Activated naive CD4-positive, alpha-beta T cell treated with anti-CD3 and anti-CD28 coated beads for 36 hours (primary cell): ENCODE results near the gene WDR62. TPM values are rescaled to one million over a fixed set of nuclear protein-coding genes. Genes with fewer than 3 reads are reported as not detected.
"Not testable (repeated sequence)": the region's sequence is repeated elsewhere in the genome, so short reads cannot be mapped to it uniquely, and the experiment has no call there.

Experiments used
- CTCF ChIA-PET: fragments of 350-600 bp; sonication (Branson Sonifier 250); formaldehyde crosslinking; loops from one replicate; lab custom pipeline; 2021; ENCODE audit warnings: antibody characterized with exemption; lab: Charles Lee
- DNase-seq: peaks from one replicate; pipeline ENCODE4 v3.0.0-alpha.2; 2020
- H3K27ac Mint-ChIP-seq: one replicate; pipeline ENCODE4 v1.8.0; 2021; ENCODE audit warnings: mild to moderate bottlenecking, mixed read lengths
- H3K27me3 Mint-ChIP-seq: one replicate; pipeline ENCODE4 v1.8.0; 2021; ENCODE audit warnings: low read depth, mixed read lengths
- H3K36me3 Mint-ChIP-seq: one replicate; pipeline ENCODE4 v1.8.0; 2021; ENCODE audit warnings: low read depth, mixed read lengths
- H3K4me1 Mint-ChIP-seq: one replicate; pipeline ENCODE4 v1.8.0; 2021; ENCODE audit warnings: low read depth, mixed read lengths
- H3K4me3 Mint-ChIP-seq: one replicate; pipeline ENCODE4 v1.8.0; 2021; ENCODE audit warnings: mild to moderate bottlenecking, moderate library complexity, mixed read lengths
- H3K9me3 Mint-ChIP-seq: one replicate; pipeline ENCODE4 v1.8.0; 2021; ENCODE audit warnings: mixed read lengths
- intact Hi-C: fragments of 100-400 bp; cut with micrococcal nuclease; formaldehyde crosslinking; loops from one replicate; pipeline ENCODE4 v1.15.1; 2023
- total RNA-seq, 2 experiments: library from RNA; stranded (reverse); gene quantifications; one replicate each; pipeline ENCODE4 v1.2.3, GENCODE V29; 2021

WDR62 gene
- total RNA-seq, 2 experiments from 2014 or later = 23.7 to 25.6 TPM

DNA sequence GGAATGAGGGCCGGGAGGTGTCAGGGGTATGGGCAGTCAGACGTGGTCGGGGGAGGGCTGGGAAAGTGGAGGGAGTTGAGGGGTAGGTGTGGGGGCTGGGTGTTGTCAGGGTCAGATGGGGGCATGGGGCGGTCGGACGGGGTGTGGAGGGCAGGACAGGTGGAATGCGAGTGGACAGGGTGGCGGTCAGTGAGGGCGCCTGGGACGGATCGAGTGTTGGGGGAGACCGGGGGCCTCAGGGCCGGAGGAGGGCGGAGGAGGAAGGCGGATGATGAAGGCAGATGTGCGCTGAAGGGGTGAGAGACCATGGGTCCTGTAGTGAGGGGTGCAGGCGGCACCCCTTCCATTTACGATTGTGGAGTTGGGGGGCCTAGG is 66.3 kb downstream of the WDR62 start:
- CTCF ChIA-PET = no interaction called here
- no peaks in the 10 kb centered on the region for H3K27me3 Mint-ChIP-seq
- intact Hi-C loops = loop anchor here (10.0 kb wide), 2 partner anchors 484 to 734 kb away; partner anchors contain the start of genes ZNF345 and ZNF382
- DNase-seq = no peak
- peaks cover 30% of the 10 kb centered on the region for H3K36me3 Mint-ChIP-seq
- no peak overlapping the region for H3K27ac Mint-ChIP-seq
- H3K4me3 Mint-ChIP-seq = no peak overlapping the region
- peaks cover 19% of the 10 kb centered on the region for H3K4me1 Mint-ChIP-seq
- no peaks in the 10 kb centered on the region for H3K9me3 Mint-ChIP-seq

- H3K36me3 Mint-ChIP-seq = peaks cover 30% of the 10 kb centered on the region
- intact Hi-C loops = loop anchor here (10.0 kb wide), 2 partner anchors 483 to 733 kb away; partner anchors contain the start of genes ZNF345 and ZNF382
- no peaks in the 10 kb centered on the region for H3K27me3 Mint-ChIP-seq
- H3K4me3 Mint-ChIP-seq = no peak overlapping the region
- H3K27ac Mint-ChIP-seq = no peak overlapping the region
- CTCF ChIA-PET = no interaction called here
- peaks cover 12% of the 10 kb centered on the region for H3K4me1 Mint-ChIP-seq
- no peak for DNase-seq
- no peaks in the 10 kb centered on the region for H3K9me3 Mint-ChIP-seq
Measured at GRCh38 chr19:36121486-36122124, 66.9 kb downstream of the WDR62 start.

DNA sequence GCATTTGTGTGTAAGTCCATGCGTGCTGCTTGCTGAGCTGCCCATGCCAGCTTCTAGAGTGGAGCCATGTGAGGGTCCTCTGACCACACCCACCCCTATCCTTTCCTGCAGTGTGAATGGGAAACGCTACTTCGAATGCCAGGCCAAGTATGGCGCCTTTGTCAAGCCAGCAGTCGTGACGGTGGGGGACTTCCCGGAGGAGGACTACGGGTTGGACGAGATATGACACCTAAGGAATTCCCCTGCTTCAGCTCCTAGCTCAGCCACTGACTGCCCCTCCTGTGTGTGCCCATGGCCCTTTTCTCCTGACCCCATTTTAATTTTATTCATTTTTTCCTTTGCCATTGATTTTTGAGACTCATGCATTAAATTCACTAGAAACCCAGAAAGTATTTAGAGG is 70.9 kb downstream of the WDR62 start:
- Mint-ChIP-seq H3K36me3 (peaks cover 16% of the 10 kb centered on the region), H3K27ac (peak overlapping the region; percentile 65), H3K4me3 (no peak overlapping the region), H3K9me3 (no peaks in the 10 kb centered on the region), H3K27me3 (no peaks in the 10 kb centered on the region), H3K4me1 (peaks cover 15% of the 10 kb centered on the region)
- intact Hi-C loops = loop anchor here (10.0 kb wide), 2 partner anchors 479 to 729 kb away; partner anchors contain the start of genes ZNF345 and ZNF382
- no peak for DNase-seq
- CTCF ChIA-PET = interaction anchor here (0.8 to 4.7 kb wide), 2 partner anchors 43 to 179 kb away, joined by 3 to 71 read pairs; no protein-coding TSS in a partner anchor

GRCh38 chr19:36128392-36128736 is 73.7 kb downstream of the WDR62 start:
- Mint-ChIP-seq H3K27me3 (no peaks in the 10 kb centered on the region), H3K4me3 (peak overlapping the region; percentile 86), H3K9me3 (no peaks in the 10 kb centered on the region), H3K4me1 (peaks cover 29% of the 10 kb centered on the region), H3K27ac (peak overlapping the region; percentile 93), H3K36me3 (peaks cover 9% of the 10 kb centered on the region)
- no peak for DNase-seq
- CTCF ChIA-PET = interaction anchor here (0.6 to 4.7 kb wide), 19 partner anchors 9 to 1921 kb away, joined by 3 to 71 read pairs (median 3); partner anchors contain the start of genes ALKBH6, OVOL3, POLR2I and TBCB
- intact Hi-C loops = loop anchor here (1.0 to 10.0 kb wide), 6 partner anchors 11 to 726 kb away; partner anchors contain the start of genes TBCB, ZNF345, ZNF382 and ZNF565

- intact Hi-C loops, H3K36me3 Mint-ChIP-seq, H3K27ac Mint-ChIP-seq, DNase-seq, H3K4me3 Mint-ChIP-seq, H3K27me3 Mint-ChIP-seq, H3K9me3 Mint-ChIP-seq: not testable (repeated sequence)
- H3K4me1 Mint-ChIP-seq = peaks cover 27% of the 10 kb centered on the region
- CTCF ChIA-PET = interaction anchor here (1.1 kb wide), 1 partner anchor 39 kb away, joined by 4 read pairs; no protein-coding TSS in a partner anchor
Measured at GRCh38 chr19:36131221-36131620, 76.5 kb downstream of the WDR62 start.

DNA sequence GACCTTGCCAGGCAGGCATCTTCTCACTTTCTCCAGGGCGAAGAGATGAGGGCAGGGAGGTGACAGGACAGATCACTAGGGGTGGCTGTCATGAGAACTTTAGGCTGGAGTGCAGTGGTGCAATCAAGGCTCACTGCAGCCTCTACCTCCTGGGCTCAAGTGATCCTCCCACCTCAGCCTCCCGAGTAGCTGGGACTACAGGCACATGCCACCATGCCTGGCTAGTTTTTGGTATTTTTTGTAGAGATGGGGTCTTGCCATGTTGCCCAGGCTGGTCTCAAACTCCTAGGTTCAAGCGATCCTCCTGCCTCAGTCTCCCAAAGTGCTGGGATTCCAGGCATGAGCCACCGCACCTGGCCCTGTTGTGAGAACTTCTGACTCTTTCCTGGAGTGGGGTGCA is 80.2 kb downstream of the WDR62 start:
- H3K27me3 Mint-ChIP-seq, CTCF ChIA-PET, DNase-seq, H3K4me3 Mint-ChIP-seq, H3K9me3 Mint-ChIP-seq, intact Hi-C loops, H3K27ac Mint-ChIP-seq, H3K36me3 Mint-ChIP-seq: not testable (repeated sequence)
- H3K4me1 Mint-ChIP-seq = peaks cover 24% of the 10 kb centered on the region

- H3K4me3 Mint-ChIP-seq = no peak overlapping the region
- peaks cover 9% of the 10 kb centered on the region for H3K36me3 Mint-ChIP-seq
- H3K9me3 Mint-ChIP-seq = no peaks in the 10 kb centered on the region
- intact Hi-C loops = no loop called here
- no peak overlapping the region for H3K27ac Mint-ChIP-seq
- H3K27me3 Mint-ChIP-seq = no peaks in the 10 kb centered on the region
- CTCF ChIA-PET = interaction anchor here (2.7 kb wide), 1 partner anchor 10 kb away, joined by 13 read pairs; no protein-coding TSS in a partner anchor
- no peak for DNase-seq
- peaks cover 29% of the 10 kb centered on the region for H3K4me1 Mint-ChIP-seq
Measured at GRCh38 chr19:36136964-36137686, 82.4 kb downstream of the WDR62 start.

DNA sequence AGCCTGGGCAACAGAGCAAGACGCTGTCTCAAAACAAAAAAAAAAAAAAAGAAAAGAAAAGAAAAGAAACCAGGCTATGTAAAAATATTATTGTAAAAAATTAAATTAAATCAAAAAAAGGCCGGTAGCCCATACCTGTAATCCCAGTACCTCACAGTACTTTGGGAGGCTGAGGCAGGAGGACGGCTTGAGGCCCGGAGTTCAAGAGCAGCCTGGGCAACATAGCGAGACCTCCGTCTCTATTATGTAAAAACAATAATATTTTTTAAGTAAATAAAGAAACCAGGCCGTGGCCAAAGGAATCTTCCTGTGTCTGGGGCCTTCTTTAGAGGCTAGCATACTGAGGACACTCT is 84.4 kb downstream of the WDR62 start:
- intact Hi-C loops = loop anchor here (1.0 kb wide), 1 partner anchor 11 kb away; no protein-coding TSS in a partner anchor
- Mint-ChIP-seq H3K9me3 (no peaks in the 10 kb centered on the region), H3K27ac (peak overlapping the region; percentile 94), H3K36me3 (peaks cover 18% of the 10 kb centered on the region), H3K4me1 (peaks cover 17% of the 10 kb centered on the region), H3K4me3 (peak overlapping the region; percentile 90), H3K27me3 (no peaks in the 10 kb centered on the region)
- CTCF ChIA-PET = interaction anchor here (0.7 to 2.7 kb wide), 4 partner anchors 10 to 213 kb away, joined by 3 to 13 read pairs (median 4); no protein-coding TSS in a partner anchor
- DNase-seq = no peak

DNA sequence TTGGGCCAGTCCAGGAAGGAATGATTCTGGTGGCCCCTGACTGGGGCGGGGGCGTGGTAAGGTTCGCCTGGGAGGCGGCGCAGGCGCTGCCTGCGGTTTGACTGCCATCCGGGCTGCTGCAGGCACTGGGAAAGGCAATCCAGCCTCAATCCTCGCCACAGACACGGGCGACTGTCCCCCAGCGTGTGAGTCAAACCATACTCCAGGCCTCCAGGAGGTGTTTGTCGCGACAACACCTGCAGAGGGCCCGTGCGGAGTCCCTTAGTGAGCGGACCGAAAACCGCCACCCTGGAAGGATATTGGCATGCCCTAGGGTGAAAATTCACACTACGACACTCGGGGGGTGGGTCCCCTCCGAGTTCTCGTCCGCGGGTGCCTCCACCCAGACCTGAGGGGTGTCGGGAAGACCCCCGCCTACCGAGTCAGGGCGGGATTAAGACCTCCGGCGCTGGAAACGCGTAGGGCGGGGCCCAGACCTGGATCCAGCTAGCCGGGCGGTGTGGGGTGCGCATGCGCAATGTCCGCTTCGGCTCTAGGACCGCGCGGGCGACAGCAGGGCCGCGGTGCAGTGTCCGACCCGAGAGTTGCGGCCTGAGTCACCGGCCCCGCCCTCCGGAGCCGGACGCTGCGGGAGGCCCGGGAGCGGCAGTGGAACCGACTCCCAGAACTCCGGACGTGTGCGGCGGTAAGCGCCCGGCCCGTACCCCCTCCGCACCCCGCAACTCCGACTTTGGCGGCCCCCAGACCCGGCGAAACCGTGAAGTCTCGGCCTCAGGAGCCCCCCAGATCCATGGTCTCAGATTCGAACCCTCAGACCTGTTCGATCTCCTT is 85.0 kb downstream of the WDR62 start, which contains the start of gene CAPNS1:
CAPNS1 (plus strand) TSS at position 594 of the 831 bp plus-strand sequence. CDS start 946 bp downstream, outside the sequence.
- H3K27ac Mint-ChIP-seq = peak within 1 kb of the TSS; percentile 94
- peaks cover 17% of the 10 kb centered on the region for H3K4me1 Mint-ChIP-seq
- DNase-seq = peak; percentile 92
- peaks cover 18% of the 10 kb centered on the region for H3K36me3 Mint-ChIP-seq
- H3K4me3 Mint-ChIP-seq = peak within 1 kb of the TSS; percentile 90
- H3K27me3 Mint-ChIP-seq = no peaks in the 10 kb centered on the region
- intact Hi-C loops = loop anchor here (1.0 to 10.0 kb wide), 5 partner anchors 11 to 427 kb away; partner anchors contain the start of genes ALKBH6, IGFLR1, LIN37 and PSENEN
- H3K9me3 Mint-ChIP-seq = no peaks in the 10 kb centered on the region
- CTCF ChIA-PET = interaction anchor here (1.2 to 2.4 kb wide), 2 partner anchors 11 to 30 kb away, joined by 3 to 5 read pairs; no protein-coding TSS in a partner anchor

DNA sequence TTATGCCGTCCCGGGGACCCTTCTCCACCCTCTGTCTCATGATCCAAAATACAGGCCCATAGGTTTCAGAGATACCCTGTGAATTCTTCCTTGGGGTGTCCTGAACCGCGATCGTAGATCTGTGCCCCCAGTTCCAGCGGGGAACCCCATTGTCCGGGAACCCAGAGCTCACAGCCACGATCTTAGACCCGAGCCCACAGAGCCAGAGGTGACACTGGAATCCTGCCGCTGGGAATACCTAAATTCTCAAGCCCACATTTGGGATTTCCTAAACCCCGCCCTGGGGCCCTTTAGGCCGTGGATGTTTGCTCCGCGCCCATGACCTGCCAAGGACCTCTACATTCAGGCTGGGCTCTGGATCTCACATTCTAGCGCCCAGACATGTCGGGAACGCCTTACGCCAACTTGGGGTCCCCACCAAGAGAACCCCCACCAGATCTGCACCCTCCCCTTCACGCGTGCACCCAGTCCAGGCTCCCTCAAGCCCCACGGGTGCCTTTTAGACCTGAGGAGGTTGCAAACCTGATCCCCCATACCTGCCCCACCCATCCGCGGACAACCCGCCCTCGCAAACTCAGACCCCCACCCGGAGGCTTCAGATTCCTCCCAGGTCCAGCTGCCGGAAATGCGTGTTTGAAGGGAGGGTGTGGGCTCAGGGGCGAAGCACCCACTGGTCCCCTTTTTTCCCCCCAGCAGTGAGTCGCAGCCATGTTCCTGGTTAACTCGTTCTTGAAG is 85.8 kb downstream of the WDR62 start:
- H3K9me3 Mint-ChIP-seq = no peaks in the 10 kb centered on the region
- peak overlapping the region; percentile 94 for H3K27ac Mint-ChIP-seq
- peak overlapping the region; percentile 90 for H3K4me3 Mint-ChIP-seq
- no peaks in the 10 kb centered on the region for H3K27me3 Mint-ChIP-seq
- DNase-seq = peak; percentile 58
- peaks cover 17% of the 10 kb centered on the region for H3K4me1 Mint-ChIP-seq
- H3K36me3 Mint-ChIP-seq = peaks cover 18% of the 10 kb centered on the region
- CTCF ChIA-PET = interaction anchor here (2.4 kb wide), 1 partner anchor 29 kb away, joined by 5 read pairs; no protein-coding TSS in a partner anchor
- intact Hi-C loops = loop anchor here (1.0 to 10.0 kb wide), 6 partner anchors 25 to 428 kb away; partner anchors contain the start of genes ALKBH6, IGFLR1, LIN37 and PSENEN
